GF-D8 (cell line): Measurements from ENCODE around the gene SVOPL.

Source experiments
- DNase-seq: peaks from one replicate; lab custom pipeline; 2025; lab: John Stamatoyannopoulos, UW

The SVOPL gene

DNA sequence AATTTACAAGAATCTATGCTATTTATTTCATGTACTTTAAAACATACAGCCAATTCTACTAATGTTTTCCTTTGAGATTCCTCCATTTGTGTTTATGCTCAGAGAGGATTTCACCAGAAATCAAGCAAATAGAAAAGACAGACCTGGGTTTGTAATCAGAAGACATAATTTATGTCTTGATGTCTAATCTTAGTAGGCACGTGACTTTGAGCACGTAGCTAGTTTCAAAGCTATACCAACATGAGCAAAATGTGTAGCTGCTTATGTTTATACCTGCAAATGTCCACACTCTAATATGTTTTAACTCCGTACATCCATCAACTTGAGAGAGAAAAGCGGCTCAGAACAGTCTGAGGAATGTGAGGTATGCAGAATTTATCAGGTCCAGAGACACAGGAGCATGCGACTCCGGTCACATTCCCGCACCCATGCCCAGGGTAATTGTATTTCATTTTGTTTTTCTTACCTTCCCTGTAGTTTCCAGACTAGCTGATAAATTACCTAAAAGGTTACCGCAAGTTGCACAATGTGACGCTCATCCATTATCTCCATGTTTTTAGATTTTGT, 40.0 kb downstream of the SVOPL start:
- no peak for DNase-seq

DNA sequence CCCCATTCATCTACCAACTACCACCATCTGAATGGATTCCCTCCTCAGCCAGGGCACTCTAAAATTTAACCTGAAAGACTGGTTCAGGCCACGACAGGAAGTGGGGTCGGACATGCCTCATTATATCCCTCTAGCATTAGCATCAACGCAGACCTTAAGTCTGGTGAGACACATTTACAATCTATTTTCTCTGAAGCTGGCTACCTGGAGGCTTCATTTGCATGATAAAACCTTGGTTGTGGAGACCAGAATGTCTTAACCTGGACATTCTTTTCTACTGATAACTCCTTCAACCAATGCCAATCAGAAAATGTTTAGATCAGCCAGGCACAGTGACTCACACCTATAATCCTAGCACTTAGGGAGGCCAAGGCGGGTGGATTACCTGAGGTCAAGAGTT, 42.3 kb downstream of the SVOPL start:
- DNase-seq: no peak

DNA sequence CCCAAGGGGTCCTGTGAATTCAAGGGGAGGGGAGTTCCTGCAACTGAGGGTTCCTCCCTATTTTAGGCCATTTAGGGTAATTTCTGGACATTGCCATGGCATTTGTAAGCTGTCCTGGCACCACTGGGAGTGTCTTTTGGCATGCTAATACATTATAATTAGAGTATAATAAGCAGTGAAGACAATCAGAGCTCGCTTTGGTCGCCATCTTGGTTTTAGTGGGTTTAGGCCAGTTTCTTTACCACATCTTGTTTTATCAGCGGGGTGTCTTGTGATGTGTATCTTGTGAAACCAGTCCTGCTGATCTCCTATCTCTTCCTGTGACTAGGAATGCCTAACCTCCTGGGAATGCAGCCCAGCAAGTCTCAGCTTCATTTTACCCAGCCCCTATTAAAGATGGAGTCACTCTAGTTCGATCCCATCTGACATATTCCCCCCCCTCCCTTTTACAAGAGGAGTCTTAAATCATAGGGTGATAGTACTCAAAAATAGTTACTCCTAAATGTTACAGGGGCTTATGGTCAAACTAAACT, 43.2 kb downstream of the SVOPL start:
- DNase-seq: no peak

DNA sequence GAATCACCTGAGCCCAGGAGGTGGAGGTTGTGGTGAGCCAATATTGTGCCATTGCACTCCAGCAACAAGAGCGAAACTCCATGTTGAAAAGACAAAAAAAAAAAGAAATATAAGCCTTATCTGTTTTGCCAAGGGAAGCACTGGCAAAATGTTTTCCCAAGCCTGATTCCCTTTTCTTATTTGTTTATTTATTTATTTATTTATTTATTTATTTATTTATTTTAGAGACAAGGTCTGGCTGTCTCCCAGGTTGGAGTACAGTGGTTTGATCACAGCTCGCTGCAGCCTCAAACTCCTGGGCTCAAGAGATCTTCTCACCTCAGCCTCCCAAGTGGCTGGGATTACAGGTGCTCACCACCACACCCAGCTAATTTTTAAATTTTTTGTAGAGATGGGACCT, 44.2 kb downstream of the SVOPL start:
- DNase-seq: no peak

DNA sequence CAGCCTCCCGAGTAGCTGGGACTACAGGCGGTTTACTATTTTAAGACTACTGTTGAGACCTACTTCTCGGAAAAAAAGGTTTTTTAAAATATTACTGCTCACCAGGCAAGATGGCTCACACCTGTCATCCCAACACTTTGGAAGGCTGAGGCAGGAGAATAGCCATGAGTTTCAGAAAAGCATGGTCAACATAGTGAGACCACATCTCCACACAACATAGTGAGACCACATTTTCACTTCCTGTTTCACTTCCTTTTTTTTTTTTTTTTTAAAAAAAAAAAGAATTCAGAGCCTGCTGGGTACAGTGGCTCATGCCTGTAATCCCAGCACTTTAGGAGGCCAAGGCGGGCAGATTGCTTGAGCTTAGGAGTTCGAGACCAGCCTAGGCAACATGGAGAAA, 46.5 kb downstream of the SVOPL start:
- no peak for DNase-seq

DNA sequence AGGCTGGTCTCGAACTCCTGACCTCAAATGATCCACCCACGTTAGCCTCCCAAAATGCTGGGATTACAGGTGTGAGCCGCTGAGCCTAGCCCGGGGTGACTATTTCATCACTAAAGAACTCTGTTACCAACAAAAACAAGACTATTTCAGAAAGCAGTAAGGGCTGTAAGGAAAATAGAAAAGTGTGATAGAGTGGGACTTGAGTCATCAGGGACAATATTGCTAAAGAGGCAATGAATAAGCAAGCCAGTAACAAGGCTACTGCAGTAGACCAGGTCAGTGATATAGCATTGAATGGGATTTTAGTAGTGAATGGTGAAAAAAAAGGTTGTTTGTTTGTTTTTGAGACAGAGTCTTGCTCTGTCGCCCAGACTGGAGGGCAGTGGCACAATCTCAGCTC, 51.7 kb downstream of the SVOPL start:
- no peak for DNase-seq

DNA sequence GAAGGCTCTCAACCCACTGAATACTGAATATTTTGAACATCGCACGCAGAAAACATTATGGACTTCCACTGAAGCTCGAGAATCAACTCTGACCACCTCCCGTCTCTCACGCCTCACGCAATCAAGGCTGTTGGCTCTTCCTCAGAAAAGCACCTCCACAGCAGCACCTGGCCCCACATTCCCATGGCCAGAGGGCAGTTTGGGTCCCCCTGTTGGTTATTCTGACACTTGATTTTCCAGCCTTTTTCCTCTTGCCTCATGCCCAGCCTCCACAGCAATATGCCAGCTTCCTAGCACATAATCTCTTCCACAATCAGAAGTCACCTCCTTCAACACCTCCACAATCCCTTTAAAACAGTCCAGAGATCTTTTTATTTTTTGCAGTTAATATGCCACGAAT, 55.9 kb downstream of the SVOPL start:
- no peak for DNase-seq

DNA sequence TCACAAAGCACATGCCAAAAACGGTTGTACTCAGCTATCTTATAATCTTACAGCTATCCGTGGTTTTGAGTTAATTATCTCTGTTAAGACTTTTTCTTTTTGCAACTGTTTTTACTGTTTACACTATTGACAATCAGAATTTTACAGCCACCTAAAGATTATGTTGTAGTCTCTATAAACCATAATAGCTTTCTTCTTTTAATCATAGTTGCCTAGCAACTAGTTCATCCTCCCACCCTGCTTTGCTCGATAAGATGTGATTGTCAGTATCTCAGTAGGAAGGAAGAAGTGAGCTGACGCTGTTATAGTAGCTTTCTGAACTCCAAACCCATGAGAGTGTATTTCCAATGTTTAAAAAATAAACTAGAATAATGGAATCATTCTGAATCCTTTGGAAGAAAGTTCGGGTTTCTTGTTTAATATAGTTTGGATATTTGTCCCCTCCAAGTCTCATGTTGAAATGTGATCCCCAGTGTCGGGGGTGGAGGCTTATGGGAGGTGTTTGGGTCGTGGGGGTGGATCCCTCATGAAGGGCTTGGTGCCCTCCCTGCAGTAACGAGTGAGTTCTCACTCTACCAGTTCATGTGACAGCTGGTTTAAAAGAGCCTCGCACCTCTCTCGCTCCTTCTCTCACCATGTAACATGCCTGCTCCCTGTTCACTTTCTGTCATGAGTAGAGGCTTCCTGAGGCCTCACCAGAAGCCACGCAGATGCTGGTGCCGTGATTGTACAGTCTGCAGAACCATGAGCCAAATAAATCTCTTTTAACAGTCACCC, 68.1 kb downstream of the SVOPL start:
- DNase-seq: no peak

DNA sequence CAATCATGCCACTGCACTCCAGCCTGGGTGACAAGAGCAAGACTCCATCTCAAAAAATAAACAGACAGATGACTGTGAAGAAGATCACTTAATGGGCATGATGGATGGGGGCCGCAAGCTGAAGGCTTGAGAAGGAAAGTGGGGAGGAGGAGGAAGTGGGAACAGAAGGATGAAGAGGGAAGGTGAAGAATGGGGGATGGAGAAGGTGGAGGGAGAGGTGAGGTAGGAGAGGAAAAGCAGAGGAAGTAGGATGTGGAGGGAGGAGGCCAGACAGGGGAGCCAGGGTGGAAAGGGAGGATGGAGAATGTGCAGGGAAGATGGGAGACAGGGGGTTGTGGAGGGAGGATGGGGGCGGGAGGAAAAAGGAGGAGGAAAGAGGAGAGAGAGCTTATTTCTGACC, 68.8 kb downstream of the SVOPL start:
- DNase-seq: no peak

DNA sequence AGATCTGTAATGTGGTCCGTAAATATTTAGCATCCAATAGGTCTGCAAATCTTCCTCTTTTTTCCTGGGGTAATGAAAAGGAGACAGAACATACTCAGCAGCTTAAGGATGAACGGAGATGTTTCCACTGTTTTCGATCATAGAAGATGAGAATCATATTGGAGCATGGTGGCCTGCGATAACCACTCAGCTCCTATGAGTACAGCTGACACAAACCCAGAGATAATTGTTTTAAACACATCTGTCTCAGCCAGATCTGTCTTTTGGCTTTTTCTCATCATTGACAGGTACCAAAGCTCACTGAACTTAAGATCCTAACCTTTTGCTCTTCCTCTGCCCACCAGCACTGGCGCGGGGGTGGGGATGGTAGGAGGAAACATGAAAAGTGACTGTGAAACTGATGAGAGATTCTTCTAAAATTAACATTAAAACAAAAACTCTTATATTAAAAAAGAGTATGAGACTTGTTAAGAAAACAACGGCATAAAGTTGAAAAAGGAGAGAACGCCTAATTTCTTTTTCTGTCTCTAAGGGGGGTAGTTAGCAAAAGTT, 71.0 kb downstream of the SVOPL start:
- DNase-seq: no peak

DNA sequence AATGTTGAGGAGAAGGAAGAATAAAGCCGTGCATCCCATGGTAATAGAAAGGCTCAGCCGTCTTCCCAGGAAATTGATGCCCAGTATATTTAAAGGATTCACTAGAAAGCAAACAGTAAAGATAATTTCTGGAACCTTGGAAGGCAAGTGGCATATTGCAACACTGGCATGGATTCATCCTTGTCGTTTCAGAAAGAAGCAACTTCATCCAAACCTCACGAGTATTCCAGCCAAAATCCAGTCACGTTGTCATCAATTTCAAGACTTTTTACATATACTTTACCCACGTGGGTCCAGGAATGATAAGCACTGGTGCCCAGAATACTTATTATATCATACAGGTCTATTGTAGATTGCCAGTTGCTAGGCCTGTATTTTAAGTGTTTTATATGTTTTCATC, 73.8 kb downstream of the SVOPL start:
- no peak for DNase-seq

DNA sequence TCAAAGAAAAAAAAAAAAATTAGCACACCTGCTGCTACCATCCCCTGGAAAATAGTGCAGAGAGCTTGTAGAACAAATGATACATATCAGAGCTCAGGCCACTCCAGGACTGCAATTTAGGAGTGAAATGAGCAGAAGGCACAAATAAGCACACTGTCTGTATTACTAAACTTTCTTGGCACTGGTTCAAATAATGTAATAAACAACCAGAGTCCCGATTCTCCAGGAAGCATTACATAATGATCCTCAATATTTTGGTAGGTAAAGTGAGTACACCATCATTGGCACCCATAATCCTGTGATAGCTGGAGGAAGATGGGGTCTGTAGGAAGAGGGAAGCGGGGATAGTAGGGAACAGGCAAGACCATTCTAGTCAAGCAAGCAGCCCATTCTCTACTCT, 74.3 kb downstream of the SVOPL start:
- DNase-seq: no peak

DNA sequence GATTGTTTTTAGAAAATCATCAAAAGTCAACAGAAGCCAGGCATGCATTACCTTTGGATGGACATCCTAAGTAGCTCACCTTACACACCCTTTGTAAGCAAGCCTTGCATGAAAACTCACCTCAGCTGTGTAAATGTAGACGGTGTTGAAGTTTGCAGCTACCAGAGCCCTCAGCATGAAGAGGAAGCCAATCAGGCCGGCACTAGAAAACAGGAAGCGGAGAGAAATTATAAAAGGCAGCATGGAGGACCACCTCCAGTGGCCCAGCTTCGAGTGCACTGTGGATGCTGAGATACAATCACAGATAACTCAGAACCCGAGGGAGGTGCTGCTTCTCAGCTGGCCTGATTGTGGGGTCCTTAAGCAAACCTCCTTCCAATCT, 75.3 kb downstream of the SVOPL start:
- peak; percentile 77 for DNase-seq

DNA sequence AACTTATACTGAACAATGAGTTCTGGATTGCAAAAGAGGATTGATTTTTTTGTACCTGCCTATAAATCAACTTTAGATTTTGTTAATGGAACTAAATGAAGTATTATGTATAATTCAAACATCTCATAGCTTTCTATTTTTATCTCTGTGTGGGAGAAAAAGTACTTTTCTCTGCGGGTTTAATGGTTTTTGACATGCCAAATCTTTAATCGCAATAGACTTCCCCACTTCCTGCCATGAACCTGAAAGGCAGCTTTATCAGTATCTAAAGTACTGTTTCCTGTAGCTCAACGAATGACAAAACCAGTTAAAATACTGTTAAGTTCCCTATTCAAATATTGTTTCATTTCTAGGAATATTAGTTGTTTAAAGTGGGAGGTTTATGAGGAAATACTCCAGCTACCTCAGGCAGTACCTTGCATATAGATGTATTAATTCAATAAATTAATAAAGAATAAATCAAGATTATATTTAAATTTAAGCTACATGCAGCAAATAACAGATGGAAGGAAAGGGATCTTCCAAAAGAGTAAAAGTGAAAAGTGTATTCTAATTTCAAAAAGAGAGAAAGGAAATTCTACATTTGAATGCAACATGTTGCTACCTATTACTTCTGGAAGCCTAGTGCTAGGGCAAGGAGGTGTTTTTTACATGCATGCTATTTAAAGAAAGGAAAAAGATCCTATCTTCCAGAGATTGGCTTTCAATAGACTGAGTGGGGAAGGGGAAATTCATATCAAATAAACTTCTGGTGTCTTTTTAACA, 75.9 kb downstream of the SVOPL start:
- DNase-seq: peak; percentile 94

DNA sequence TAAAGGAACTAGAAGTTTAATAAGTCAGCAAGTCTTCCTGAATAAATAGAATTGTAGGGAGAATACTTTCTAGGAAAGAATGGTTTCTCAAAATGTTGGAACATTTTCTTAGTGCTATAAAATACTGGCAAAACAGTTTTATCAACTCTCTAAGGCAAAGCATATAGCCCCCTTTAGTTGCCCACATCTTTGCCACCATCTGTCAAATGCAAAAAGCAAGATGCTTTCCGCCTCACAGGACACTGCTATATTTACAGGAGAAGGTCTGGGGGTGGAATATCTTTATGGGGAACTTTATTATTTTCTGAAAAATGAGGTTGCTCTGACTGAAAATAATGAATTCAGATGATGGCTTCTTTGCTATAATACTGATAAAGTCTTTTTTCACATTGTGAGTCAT, 78.3 kb downstream of the SVOPL start:
- DNase-seq: no peak

DNA sequence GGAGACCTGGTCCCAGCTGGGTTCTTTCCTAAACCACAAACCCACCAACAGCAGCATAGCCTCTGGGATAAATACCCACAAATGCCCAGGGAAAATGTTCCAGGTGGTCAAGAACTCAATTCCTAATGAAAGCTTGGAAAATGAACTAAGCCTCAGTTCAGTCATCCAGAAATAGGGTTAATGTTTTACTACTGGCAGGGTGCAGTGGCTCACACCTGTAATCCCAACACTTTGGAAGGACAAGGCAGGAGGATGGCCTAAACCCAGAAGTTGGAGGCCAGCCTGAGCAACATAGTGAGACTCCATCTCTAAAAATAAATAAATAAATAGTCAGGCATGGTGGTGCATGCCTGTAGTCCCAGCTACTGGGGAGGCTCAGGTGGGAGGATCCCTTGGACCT, 82.2 kb downstream of the SVOPL start:
- no peak for DNase-seq

DNA sequence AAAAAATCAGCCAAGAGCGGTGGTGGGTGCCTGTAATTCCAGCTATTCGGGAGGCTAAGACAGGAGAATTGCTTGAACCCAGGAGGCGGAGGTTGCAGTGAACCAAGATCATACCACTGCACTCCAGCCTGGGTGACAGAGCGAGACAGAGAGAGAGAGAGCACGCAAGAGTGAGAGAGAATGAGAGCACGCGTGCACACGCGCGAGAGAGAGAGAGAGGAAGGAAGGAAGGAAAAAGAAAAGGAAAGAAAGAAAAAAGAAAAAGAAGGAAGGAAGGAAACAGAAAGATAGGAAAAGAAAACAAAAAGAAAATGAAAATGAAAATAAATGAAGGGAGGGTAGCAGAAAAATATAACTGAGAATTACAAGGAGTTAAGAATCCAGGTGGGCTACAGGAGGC, 82.7 kb downstream of the SVOPL start:
- no peak for DNase-seq

DNA sequence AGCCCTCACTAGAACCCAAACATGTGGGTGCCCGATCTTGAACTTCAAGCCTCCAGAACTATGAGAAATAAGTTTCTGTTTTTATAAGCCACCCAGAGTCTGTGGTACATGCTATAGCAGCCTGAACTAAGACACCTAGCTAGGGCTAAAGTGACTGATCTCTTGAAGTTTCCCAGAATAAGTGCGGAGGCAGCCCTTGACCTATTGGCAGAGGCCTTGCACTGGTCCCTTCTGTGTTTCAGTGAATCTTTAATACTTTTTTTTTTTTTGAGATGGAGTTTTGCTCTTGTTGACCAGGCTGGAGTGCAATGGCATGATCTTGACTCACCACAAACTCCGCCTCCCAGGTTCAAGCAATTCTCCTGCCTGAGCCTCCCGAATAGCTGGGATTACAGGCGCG, 85.1 kb downstream of the SVOPL start:
- DNase-seq: no peak

DNA sequence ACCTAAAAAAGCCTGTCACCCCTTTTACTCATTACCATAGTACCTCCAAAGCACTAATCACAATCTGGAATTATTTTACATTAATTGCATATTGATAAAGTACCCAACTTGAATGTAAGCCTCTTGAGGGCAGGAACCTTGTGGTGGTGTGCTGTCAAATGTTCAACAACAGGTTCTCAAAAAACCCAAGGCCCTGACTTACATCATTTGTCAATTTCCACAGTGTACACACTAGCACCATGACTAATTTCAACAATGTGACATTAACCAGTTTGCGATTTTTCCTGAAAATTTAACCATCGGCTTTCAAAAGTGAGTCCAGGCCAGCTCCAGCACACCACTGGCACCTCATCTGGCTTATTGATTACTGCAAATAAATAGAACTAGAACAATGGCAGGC, 87.5 kb downstream of the SVOPL start:
- no peak for DNase-seq

DNA sequence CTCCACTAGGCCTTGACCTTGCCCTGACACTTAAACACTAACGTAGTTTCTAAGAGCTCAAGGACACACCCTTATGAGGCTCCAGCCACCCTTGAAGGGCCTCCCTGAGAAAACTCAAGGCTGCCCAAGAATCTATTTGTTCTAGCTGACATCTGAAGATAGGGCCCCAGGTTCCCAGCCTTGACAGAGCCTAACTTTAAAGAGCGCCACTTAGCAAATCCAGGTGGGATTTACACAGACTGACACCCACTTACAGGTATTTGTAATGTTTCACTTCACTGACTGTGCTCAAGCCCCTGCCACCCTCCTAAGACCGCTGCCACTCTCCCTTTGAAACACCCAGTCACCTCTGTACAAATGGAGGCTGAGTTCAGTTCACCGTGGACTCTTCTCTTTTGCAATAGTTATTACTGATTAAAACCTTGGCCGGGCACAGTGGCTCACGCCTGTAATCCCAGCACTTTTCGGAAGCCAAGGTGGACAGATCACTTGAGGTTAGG, 90.4 kb downstream of the SVOPL start:
- no peak for DNase-seq

DNA sequence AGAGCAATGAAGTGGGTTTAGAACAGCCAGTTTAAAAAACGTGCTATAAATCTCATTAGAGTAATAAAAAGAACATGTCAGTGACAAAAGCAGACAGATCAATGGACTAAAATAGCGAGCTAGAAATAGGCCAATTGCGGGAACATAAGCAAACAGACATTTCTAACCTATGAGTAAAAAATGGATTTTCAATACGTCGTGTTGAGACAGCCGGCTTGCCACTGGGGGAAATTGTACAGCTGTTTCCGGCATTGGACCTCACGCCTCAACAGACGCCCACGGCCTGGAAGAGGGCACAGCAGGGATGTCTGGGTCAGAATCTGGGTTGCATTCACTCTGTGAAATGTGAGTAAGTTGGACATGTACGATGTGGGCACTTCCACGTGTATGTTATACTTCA, 92.9 kb downstream of the SVOPL start:
- DNase-seq: no peak

DNA sequence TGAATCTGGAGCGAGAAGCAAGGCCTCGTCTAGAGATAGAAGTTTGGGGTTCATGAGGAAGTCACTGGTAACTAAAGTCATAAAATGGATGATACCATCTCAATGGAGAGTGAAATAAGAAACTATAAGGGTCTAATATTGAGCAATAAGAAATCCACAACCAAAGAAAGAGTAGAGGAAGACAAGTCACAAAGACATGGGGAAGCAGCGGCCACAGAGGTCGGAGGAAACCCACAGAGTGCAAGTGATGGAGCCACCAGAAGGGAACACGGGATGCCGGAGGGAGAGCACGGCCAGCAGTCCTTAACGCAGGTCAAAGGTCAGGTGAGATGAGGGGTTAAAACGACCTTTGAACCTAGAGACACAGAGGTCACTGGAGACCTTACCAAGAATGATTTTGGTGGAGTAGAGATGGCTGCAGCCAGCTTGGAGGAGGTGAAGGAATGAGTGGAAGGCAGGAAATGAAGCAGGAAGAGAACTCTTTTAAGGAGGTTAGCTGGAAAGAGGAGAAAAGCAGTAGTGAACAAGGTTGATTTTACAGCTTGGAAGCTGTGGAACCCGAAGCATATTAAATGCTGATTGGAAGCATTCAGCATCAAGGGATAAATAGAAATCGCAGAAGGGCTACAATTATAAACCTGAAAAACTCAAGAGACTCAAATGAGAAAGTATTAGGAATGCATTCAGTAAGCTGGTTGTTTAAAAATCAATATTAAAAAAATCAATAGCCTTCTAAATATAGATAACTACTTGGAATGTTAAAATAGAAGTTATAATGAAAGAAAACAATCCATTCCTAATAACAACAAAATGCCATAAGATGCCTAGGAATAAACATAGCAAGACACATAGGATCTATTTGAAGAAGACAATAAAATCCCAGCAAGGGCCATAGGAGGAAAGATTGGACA, 93.7 kb downstream of the SVOPL start:
- peak; percentile 85 for DNase-seq
